Glomerular endothelial cell (primary cell): ENCODE measurements around the gene LFNG. TPM values are rescaled to one million over a fixed set of nuclear protein-coding genes. Genes with fewer than 3 reads are reported as not detected.

Experiments
- DNase-seq: peaks from one replicate; pipeline ENCODE4 v3.0.0-alpha.2; 2011; ENCODE audit warnings: low read depth, low spot score; ENCODE audit errors: extremely low read depth
- total RNA-seq: library from RNA; depleted of rRNA; stranded (reverse); fragments of >200 nt; gene quantifications from 2 replicates; pipeline ENCODE4 v1.2.3, GENCODE V29; 2015

Gene LFNG
- total RNA-seq, 1 donor from 2014 or later = 14.8 TPM

- no peak for DNase-seq
These were observed 4.0 kb upstream of the LFNG start for GRCh38 chr7:2515424-2516193.

GRCh38 chr7:2516194-2516555 lies 3.4 kb upstream of the LFNG start:
- DNase-seq = no peak

- DNase-seq = no peak
These were observed 2.5 kb upstream of the LFNG start for GRCh38 chr7:2517026-2517425.

- DNase-seq = no peak
These were observed 1.7 kb upstream of the LFNG start for GRCh38 chr7:2517678-2518507.

GRCh38 chr7:2518737-2519118 lies 846 bp upstream of the LFNG start:
- DNase-seq = no peak

- no peak for DNase-seq
These were observed 672 bp downstream of the LFNG start for GRCh38 chr7:2520131-2520760.

- no peak for DNase-seq
These were observed 1.3 kb downstream of the LFNG start for GRCh38 chr7:2520761-2521290.

- DNase-seq = no peak
These were observed 1.8 kb downstream of the LFNG start for GRCh38 chr7:2521341-2521745.

- DNase-seq = no peak
These were observed 2.5 kb downstream of the LFNG start for GRCh38 chr7:2521952-2522591.

GRCh38 chr7:2522780-2523433 lies 3.3 kb downstream of the LFNG start:
- no peak for DNase-seq

- no peak for DNase-seq
These were observed 3.9 kb downstream of the LFNG start for GRCh38 chr7:2523461-2523936.

- no peak for DNase-seq
These were observed 4.6 kb downstream of the LFNG start for GRCh38 chr7:2523941-2524807.

GRCh38 chr7:2524808-2525657 lies 5.5 kb downstream of the LFNG start:
- no peak for DNase-seq

- DNase-seq = no peak
These were observed 6.4 kb downstream of the LFNG start for GRCh38 chr7:2525658-2526630.

- no peak for DNase-seq
These were observed 7.3 kb downstream of the LFNG start for GRCh38 chr7:2526659-2527504.
